Middle frontal gyrus (tissue), 1 donor: ENCODE measurements around the gene ITGAL.
A peak's percentile ranks its signal among the peaks of the same experiment; 100 is the strongest.
"Not testable (repeated sequence)": the region's sequence is repeated elsewhere in the genome, so short reads cannot be mapped to it uniquely, and the experiment has no call there.

Experiments
- DNase-seq: peaks from one replicate; pipeline ENCODE4 v3.0.0-alpha.2; 2015; ENCODE audit warnings: low spot score; ENCODE audit errors: extremely low spot score

Gene ITGAL

GRCh38 chr16:30472328-30472942 is at the start of gene ITGAL:
TSS of gene ITGAL (plus strand) at chr16:30472742. CDS start at chr16:30472838, 96 bp downstream.
- no peak for DNase-seq

GRCh38 chr16:30428055-30428454 is 44.5 kb upstream of the ITGAL start:
- DNase-seq: no peak

GRCh38 chr16:30429418-30429677 is 43.2 kb upstream of the ITGAL start:
- DNase-seq: no peak

- peak; percentile 94 for DNase-seq
These were observed 42.7 kb upstream of the ITGAL start, which contains the start of gene DCTPP1 for GRCh38 chr16:30429678-30430427. TSS of gene DCTPP1 (minus strand) at chr16:30430030. CDS start at chr16:30429980, 50 bp downstream.

GRCh38 chr16:30430428-30430970 is 42.0 kb upstream of the ITGAL start:
- no peak for DNase-seq

- no peak for DNase-seq
These were observed 37.7 kb upstream of the ITGAL start for GRCh38 chr16:30434852-30435251.

GRCh38 chr16:30437511-30438046 is 35.0 kb upstream of the ITGAL start:
- no peak for DNase-seq

- DNase-seq: no peak
These were observed 33.7 kb upstream of the ITGAL start for GRCh38 chr16:30438835-30439234.

GRCh38 chr16:30439720-30440348 is 32.7 kb upstream of the ITGAL start:
- DNase-seq: no peak

- no peak for DNase-seq
These were observed 28.9 kb upstream of the ITGAL start for GRCh38 chr16:30443631-30444030.

- no peak for DNase-seq
These were observed 28.1 kb upstream of the ITGAL start for GRCh38 chr16:30444231-30445148.

GRCh38 chr16:30445149-30445407 is 27.5 kb upstream of the ITGAL start:
- no peak for DNase-seq

GRCh38 chr16:30445408-30446202 is 26.9 kb upstream of the ITGAL start, which contains the start of gene SEPHS2:
TSS of gene SEPHS2 (minus strand) at chr16:30445874. CDS start at chr16:30445727, 147 bp downstream.
- peak; percentile 95 for DNase-seq

GRCh38 chr16:30446203-30446595 is 26.3 kb upstream of the ITGAL start:
- DNase-seq: no peak

GRCh38 chr16:30447512-30448226 is 24.9 kb upstream of the ITGAL start:
- DNase-seq: no peak

GRCh38 chr16:30449116-30449435 is 23.5 kb upstream of the ITGAL start:
- DNase-seq: no peak

- DNase-seq: not testable (repeated sequence)
These were observed 19.6 kb upstream of the ITGAL start for GRCh38 chr16:30452709-30453580.

- no peak for DNase-seq
These were observed 16.2 kb upstream of the ITGAL start for GRCh38 chr16:30456302-30456701.

- no peak for DNase-seq
These were observed 15.3 kb upstream of the ITGAL start for GRCh38 chr16:30457256-30457655.
